ENCODE results near the gene NR1H2. TPM values are rescaled to one million over a fixed set of nuclear protein-coding genes. Genes with fewer than 3 reads are reported as not detected.

The NR1H2 gene
- polyA plus RNA-seq, 10 donors: 14.8 to 24.6 (median 18.7) TPM

DNA sequence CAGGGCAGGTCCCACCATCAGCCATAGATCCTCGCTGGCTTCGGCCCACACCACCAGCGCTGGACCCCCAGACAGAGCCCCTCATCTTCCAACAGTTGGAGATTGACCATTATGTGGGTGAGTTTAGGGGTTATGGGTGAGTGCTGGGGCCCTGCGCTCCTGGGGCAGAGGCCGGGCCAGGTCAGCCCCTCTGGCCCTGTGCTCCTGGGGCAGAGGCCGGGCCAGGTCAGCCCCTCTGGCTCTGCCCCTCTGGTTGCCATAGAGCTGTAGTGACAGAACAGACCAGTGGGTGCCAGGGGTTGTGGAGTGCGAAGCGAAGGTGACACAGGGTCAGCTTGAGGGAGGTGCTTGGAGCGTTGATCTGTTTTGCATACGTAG is 23.1 kb downstream of the NR1H2 start:
- no peak for DNase-seq

DNA sequence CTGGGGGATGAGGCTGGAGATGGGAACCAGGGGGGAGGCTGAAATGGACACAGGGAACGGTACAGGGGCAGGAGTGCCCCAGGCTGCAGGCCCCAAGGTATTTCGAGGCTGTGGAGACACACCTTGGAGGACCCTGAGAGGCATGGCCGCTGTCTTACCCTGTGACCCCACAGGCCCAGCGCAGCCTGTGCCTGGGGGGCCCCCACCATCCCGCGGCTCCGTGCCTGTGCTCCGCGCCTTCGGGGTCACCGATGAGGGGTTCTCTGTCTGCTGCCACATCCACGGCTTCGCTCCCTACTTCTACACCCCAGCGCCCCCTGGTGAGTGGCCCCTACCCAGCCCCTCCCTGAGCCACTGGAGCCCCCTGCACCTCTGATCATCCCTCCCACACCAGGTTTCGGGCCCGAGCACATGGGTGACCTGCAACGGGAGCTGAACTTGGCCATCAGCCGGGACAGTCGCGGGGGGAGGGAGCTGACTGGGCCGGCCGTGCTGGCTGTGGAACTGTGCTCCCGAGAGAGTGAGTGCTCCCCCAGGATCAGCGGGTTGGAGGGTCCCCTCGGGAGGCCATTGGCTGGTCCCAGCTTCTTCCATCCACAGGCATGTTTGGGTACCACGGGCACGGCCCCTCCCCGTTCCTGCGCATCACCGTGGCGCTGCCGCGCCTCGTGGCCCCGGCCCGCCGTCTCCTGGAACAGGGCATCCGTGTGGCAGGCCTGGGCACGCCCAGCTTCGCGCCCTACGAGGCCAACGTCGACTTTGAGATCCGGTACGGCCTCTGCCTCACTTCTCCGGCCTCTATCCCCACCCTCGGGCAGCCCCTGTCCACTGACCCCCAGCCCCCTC is 25.6 kb downstream of the NR1H2 start:
- no peak for DNase-seq

DNA sequence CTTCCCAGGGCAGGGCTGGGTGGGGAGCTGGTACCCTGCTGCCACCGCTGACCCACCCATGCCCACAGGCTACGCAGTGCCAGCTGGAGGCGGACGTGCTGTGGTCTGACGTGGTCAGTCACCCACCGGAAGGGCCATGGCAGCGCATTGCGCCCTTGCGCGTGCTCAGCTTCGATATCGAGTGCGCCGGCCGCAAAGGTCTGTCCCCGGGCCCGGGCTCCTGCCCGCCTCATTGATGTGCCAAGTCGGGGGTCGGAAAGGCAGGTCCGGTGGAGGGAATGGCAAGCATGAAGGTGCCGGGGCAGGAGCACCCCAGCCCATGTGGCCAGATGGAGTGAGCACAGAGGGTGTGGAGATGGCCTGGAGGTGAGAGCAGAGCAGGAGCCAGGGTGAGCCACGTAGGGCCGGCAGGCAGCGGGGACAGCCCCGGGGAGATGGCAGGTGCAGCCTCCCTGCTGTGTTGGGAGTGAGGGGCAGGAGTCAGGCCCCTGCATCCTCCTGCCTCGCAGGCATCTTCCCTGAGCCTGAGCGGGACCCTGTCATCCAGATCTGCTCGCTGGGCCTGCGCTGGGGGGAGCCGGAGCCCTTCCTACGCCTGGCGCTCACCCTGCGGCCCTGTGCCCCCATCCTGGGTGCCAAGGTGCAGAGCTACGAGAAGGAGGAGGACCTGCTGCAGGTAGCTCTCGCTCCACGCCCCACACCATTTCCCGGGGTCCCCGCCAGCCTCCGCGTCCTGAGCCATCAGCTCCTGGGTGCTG is 26.5 kb downstream of the NR1H2 start:
- no peak for DNase-seq

DNA sequence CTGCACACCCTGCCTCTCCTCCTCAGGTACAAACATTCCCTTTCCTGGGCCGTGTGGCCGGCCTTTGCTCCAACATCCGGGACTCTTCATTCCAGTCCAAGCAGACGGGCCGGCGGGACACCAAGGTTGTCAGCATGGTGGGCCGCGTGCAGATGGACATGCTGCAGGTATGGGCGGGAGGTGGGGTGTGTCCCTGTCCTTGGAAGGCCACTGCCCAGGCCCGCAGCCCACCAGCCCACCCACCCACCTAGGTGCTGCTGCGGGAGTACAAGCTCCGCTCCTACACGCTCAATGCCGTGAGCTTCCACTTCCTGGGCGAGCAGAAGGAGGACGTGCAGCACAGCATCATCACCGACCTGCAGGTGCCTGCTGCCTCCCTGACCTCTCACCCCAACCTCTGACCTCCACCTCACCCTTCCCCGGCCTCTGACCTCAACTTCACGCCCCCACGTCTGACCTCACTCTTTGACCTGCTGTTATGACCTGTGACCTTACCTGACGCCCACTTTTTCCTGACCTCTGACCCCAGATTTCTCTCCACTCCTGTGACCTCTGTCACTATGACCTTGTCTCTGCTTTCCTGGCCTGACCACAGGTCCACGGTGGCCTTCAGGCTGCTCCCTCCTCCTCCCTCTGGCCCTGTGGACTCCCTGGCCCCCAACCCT is 30.0 kb downstream of the NR1H2 start:
- no peak for DNase-seq

DNA sequence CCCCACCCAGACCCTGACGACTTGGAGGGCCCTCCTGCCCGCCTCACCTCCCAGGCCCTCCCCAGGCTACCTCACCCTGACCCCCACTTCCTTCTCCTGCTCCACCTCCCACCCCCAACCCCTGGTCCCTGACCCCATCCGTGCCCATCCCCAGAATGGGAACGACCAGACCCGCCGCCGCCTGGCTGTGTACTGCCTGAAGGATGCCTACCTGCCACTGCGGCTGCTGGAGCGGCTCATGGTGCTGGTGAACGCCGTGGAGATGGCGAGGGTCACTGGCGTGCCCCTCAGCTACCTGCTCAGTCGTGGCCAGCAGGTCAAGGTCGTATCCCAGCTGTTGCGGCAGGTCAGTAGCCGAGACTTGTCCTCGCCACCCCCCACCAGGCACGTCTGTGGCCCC is 30.6 kb downstream of the NR1H2 start:
- no peak for DNase-seq

DNA sequence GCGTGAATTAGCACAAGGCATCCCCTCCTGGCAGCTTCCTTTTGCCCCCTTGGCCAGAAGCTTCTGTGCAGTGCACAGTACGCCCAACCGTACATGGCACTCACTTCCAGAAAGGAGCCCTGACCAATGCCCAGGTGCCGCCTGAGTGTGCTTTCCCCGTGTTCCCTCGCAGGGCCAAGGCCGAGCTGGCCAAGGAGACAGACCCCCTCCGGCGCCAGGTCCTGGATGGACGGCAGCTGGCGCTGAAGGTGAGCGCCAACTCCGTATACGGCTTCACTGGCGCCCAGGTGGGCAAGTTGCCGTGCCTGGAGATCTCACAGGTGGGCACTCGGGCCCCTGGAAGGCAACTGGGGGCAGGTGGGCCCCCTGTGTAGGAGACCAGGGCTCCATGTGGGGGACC is 33.1 kb downstream of the NR1H2 start:
- no peak for DNase-seq

DNA sequence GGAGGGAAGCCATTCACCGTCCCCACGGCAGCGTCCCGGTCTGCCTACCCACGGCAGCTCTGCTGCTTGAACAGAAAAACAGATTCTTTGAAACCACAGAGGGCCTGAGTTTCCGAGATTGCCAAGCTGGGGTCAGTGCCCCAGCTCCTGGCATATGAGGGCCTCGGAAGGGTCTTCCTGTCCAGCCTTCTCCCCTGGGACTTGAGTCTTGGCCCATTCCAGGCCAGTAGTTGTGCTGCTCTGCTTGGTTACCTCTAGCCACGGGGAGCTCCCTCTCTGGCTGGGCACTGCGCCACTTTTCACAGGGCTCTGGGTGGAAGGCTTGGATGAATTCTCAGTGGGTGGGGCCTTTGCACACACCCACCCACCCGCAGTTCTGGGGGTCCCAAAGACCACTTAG is 33.9 kb downstream of the NR1H2 start:
- no peak for DNase-seq

DNA sequence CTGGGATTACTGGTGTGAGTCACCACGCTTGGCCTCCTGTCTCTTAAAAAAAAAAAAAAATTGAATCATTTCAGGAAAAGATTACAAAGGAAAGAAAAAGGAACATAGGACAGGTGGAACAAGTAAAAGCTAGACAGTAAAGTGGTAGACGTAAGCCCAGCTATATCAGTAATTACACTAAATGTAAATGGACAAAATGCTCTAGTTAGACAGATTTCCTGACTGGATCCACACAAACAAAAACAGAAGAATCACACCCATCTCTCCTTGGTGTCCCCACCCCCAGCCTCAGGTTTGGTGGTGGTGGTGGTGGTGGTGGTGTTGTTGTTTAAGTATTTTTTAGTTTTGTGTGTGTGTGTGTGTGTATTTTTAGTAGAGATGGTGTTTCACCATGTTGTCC is 36.2 kb downstream of the NR1H2 start:
- DNase-seq: no peak

DNA sequence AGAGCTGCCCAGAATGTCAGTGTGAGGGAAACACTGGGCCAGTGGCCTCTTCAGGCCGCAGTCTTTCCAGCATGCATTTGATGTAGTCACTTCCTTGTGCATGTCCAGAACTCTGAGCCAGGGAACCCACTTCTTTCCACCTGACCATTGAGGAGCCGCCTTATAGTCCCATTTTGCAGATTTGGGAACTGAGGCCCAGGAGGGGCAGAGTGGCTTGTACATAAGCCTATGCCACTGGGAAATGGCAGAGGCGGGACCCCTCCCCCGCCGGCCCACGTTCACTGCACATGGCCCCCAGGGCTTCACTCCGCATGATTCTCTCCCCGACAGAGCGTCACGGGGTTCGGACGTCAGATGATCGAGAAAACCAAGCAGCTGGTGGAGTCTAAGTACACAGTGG is 36.8 kb downstream of the NR1H2 start:
- no peak for DNase-seq

DNA sequence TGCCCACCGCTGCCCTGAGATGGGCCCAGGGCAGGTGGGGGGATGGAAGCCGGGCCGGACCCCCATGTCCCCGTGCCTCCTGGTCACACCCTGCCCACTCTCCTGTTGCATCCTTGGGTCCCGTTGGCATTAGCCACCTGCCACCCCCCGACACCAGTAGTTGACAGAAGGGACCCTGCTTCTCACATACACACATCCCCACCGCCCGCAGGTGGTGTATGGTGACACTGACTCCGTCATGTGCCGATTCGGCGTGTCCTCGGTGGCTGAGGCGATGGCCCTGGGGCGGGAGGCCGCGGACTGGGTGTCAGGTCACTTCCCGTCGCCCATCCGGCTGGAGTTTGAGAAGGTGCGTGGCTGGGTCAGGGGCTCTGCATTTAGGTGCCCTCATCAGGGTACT is 37.3 kb downstream of the NR1H2 start:
- no peak for DNase-seq

DNA sequence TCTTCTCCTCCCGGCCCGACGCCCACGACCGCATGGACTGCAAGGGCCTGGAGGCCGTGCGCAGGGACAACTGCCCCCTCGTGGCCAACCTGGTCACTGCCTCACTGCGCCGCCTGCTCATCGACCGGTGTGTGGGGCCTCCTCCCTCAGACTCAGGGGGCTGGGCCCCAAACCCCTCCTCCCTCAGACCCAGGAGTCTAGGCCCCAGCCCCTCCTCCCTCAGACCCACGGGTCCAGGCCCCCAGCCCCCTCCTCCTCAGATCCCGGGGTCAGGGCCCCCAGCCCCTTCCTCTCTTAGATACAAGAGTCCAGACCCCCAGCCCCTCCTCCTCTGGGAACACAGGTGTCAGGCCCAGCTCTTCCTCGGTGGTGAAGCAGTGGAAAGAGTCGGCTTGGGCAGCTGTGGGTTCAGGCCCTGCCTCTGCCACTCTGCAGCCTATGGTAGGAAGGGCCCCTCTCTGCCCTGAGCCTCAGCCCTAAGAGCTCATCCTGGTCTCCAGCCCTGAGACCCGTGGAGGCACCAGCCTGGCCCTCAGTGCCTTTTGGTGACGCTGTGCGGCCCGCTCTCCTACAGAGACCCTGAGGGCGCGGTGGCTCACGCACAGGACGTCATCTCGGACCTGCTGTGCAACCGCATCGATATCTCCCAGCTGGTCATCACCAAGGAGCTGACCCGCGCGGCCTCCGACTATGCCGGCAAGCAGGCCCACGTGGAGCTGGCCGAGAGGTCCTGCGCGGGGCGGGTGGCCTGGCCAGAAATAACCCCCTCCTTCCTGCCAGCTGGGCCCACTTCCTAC is 38.8 kb downstream of the NR1H2 start:
- DNase-seq: peak; percentile 23 to 73 (median 60)

DNA sequence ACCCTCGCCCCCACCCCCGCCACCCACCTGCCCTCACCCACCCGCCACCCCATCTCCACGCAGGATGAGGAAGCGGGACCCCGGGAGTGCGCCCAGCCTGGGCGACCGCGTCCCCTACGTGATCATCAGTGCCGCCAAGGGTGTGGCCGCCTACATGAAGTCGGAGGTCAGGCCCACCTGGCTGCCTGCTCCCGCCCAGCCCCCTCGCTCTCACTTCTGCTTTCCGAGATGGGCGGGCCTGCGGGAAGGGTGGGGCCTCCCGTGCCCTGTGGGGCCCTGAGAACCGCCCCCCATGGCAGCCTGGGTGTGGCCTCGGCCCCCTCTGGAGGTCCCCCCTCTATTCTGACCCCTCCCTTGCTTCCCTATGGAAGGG is 39.4 kb downstream of the NR1H2 start:
- DNase-seq: no peak

DNA sequence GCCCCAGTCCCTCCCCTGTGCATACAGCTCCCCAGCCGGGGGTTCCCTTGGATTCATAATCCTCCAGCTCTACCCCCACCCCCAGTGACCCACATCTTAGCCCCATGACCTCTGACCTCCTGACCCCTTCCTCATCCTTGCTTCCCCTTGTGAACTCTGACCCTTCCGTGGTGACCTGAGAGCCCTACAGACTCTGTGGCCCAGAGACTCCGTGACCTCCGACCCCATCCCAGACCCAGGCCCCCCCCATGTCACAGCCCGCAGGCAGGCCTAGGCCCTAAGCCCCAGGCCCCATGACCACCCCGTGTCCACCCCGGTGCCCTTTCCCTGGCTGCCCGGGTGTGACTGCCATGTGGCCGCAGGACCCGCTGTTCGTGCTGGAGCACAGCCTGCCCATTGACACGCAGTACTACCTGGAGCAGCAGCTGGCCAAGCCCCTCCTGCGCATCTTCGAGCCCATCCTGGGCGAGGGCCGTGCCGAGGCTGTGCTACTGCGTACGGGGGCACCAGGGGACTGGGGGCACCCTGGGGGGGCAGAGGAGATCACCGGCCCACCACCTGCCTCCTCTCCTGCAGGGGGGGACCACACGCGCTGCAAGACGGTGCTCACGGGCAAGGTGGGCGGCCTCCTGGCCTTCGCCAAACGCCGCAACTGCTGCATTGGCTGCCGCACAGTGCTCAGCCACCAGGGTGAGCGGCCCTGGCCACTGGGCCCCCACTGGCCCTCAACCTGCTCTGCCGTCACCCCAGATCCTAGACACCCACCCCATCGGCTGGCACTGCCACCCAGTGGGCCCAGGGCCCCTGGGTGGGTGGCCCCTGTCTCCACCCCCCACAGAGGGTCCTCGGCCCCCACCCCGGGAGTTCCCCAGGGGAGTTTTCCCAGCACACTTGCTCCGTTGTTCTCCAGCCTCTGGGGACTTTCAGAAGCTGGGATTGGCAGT is 40.0 kb downstream of the NR1H2 start:
- DNase-seq: no peak

DNA sequence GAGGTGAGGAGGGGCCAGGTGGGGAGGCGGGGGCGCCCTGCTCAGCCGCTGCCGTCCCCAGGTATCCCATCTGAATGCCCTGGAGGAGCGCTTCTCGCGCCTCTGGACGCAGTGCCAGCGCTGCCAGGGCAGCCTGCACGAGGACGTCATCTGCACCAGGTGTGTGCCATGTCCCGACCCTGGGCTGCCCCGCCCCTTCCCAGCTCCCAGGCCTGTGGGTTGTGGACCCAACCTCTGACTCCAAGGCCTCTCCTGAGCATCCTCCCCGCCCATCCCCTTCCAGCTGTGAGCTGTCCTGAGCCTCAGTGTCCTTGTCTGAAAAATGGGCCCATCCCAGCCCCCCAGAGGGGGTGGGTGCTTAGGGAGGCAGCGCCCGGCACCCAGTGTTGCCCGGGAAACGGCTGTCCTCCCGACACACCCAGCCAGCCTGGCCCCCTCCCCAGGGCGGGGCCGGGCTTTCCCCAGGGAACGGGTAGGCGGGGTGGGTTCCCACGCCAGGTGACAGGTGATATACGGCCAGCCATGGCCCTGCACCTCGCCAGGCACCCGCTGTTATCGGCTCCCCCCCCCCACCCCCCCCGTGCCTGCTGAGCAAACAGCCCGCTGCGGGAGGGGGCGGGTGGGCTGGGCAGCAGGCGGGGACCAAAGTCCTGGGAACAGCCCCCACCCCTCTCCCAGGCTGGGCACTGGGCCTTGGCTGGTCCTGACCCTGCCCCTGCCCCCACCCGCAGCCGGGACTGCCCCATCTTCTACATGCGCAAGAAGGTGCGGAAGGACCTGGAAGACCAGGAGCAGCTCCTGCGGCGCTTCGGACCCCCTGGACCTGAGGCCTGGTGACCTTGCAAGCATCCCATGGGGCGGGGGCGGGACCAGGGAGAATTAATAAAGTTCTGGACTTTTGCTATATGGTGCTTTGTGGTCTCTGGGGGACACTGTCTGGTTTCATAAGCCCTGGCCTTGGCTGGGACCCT is 41.1 kb downstream of the NR1H2 start:
- no peak for DNase-seq

DNA sequence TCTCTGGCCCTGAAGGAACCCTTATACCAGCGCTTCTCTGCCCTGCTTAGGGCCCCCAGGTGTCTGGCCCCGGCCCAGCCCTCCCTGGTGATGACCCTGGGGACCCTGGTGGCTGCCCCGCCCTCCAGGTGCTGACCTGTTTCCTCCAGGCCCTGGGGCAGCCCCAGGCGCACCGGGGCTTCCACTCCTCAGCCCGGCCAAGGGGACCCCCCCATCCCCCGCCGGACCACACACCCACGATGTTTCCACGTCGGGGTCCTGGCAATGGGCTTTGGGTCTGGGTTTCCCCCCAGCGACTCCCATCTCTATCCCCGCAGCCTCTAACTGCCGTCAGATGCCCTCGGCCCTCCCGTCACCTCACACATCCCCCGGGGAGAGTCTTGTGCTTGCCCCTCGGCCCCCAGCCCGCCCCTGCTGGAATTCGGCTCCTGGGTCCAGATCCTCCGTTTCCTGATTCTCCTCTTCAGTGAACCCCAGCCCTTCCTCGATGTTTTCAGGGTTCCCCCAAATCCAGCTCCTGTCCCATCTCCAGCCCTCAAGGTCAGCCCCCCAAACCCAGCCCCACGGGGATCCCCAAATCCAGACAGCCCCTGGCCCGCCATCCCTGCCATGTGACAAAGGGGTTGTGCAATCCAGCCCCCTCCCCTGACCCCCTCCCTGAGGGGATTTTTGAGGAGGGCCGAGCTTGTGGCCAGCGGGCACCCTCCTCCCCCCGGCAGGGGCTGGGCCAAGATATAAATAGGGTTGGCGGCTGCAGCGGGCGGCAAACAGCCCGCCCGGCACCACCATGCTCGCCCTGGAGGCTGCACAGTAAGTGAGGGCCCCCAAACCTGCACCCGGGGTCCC is 42.1 kb downstream of the NR1H2 start, which contains the start of gene SPIB:
TSS of gene SPIB (plus strand) at position 763 of the 846 bp plus-strand sequence. CDS start at position 788, 25 bp downstream.
- DNase-seq: no peak

DNA sequence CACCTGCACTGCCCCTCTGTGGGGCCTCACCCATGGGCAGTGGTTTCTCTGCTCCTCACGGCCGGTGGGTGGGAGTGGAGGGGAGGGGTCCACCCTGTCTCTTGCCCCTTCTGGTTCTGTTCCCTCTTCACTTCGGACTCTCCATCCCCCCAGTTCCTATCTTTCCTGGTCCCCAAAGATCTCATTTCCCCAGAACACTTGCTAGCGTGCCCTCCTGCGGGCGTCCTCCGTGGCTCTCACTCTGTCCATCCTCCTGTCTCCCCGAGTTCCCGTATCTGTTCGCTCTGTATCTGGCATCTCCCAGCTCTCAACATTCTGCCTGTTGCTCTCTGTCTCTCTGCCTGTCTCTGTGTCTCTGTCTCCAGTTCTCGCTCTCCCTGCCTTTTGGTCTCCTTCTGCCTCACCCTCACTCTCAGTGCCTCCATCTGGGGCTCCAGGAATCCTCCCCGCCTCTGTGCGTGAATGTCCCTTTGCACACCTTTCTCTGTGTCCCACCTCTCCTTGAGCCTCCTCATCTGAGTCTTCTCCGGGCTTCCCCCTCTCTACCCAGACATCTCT is 42.8 kb downstream of the NR1H2 start:
- DNase-seq: no peak

DNA sequence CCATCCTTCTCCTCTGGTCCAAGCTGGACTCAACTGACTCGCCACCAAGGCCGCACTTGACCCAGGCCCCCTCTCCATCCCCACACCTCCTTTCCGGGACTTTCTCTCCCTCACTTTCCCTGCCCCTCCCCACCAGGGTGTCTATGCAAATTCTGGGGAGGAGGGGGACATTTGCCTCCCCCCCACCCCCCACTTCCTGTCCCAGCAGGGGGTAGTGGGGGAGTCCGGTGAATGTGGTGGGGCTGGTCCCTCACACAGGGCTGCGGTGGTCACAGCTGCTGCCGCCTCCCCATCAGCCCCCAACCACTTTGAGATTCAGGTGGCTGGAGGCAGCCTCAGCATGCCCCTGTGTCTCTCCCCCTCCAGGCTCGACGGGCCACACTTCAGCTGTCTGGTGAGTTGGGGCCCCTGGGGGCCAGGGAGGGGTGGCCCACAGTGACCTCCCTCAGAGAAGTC is 43.4 kb downstream of the NR1H2 start:
- DNase-seq: no peak

DNA sequence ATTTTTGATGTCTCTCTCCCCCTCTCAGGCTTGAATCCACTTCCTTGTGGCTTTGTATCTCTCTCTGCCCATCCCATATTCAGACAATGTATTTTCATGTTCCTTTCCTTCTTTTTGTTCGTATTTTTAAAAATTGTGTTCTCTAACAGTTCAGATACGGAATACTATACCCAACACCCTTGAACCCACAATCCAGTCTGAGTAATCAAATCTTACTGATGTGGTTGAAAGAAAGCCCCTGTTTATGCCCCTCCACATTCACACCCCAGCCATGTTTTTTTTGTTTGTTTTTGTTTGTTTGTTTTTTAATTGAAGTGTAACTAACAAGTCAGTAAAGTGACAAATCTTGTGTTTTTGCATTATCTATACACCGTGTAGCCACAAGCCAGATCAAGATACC is 43.9 kb downstream of the NR1H2 start:
- no peak for DNase-seq
